AG04449 (cell line): ENCODE data around the gene CDH5.

Experiments used
- CTCF ChIA-PET: fragments of 350-600 bp; formaldehyde crosslinking; extraction: SDS; loops from one replicate; lab custom pipeline; 2021; ENCODE audit warnings: antibody characterized with exemption; lab: Yijun Ruan, JAX
- POLR2A ChIA-PET: fragments of 400-600, 350-600 bp; formaldehyde crosslinking; extraction: SDS; loops from one replicate; lab custom pipeline; 2020; ENCODE audit warnings: antibody characterized with exemption, inconsistent platforms; lab: Yijun Ruan, JAX
- DNase-seq: peaks from one replicate; pipeline ENCODE4 v3.0.0-alpha.2; 2010; ENCODE audit warnings: low read depth, low spot score
- H3K4me3 ChIP-seq: 2 replicates; pipeline ENCODE4 v1.5.1; 2011; ENCODE audit warnings: low read depth, mild to moderate bottlenecking, control low read depth, low read length
- CTCF ChIP-seq: IDR thresholded peaks from one replicate; pipeline ENCODE4 v1.5.1; 2011; ENCODE audit warnings: mild to moderate bottlenecking, moderate library complexity, low read length, control low read depth, inconsistent platforms; ENCODE audit not compliant: insufficient read depth; ENCODE audit errors: missing control alignments

Gene CDH5

DNA sequence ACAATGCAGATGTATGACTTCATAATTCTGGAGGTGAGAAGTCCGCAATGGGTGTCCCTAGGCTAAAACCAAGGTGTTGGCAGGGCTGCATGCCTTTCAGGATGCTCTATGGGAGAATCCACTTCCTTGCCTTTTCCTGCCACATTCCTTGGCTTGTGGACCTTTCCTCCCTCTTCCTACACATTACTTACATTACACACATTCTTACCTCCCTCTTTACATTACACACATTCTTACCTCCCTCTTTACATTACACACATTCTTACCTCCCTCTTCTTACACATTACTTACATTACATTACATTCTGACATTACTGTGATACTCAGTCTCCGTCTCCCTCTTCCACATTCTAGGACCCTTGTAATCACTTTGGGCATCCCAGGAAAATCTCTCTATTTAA lies 14.2 kb upstream of the CDH5 start:
- ChIA-PET CTCF (interaction anchor here (9.3 kb wide), 1 partner anchor 11 kb away, joined by 218 read pairs; no protein-coding TSS in a partner anchor), POLR2A (no interaction called here)
- TF ChIP-seq CTCF, result no peak
- no peak overlapping the region for H3K4me3 ChIP-seq
- DNase-seq, result no peak

GRCh38 chr16:66353055-66353454 lies 13.4 kb upstream of the CDH5 start:
- ChIA-PET CTCF (interaction anchor here (6.8 to 9.3 kb wide), 2 partner anchors 12 to 16 kb away, joined by 134 to 218 read pairs; partner anchors contain the start of gene CDH5), POLR2A (no interaction called here)
- TF ChIP-seq CTCF, result no peak
- DNase-seq, result no peak
- H3K4me3 ChIP-seq, result no peak overlapping the region

- no peak for DNase-seq
- H3K4me3 ChIP-seq, result no peak overlapping the region
- CTCF ChIA-PET, result interaction anchor here (1.3 to 9.3 kb wide), 7 partner anchors 8 to 162 kb away, joined by 3 to 218 read pairs (median 8); partner anchors contain the start of gene CDH5
- TF ChIP-seq CTCF, result no peak
- POLR2A ChIA-PET, result no interaction called here
These were observed 12.2 kb upstream of the CDH5 start for GRCh38 chr16:66354034-66354909.

GRCh38 chr16:66355526-66355925 lies 11.0 kb upstream of the CDH5 start:
- no peak overlapping the region for H3K4me3 ChIP-seq
- CTCF ChIA-PET, result interaction anchor here (1.8 to 9.3 kb wide), 8 partner anchors 7 to 160 kb away, joined by 4 to 218 read pairs (median 18); partner anchors contain the start of gene CDH5
- no peak for DNase-seq
- TF ChIP-seq CTCF, result no peak
- POLR2A ChIA-PET, result no interaction called here

GRCh38 chr16:66357523-66357928 lies 9.0 kb upstream of the CDH5 start:
- ChIA-PET POLR2A (no interaction called here), CTCF (interaction anchor here (0.6 to 9.3 kb wide), 35 partner anchors 9 to 512 kb away, joined by 3 to 218 read pairs (median 4); partner anchors contain the start of gene CDH5)
- no peak overlapping the region for H3K4me3 ChIP-seq
- DNase-seq, result peak; percentile 47
- peak; percentile 52 for TF ChIP-seq CTCF

- H3K4me3 ChIP-seq, result no peak overlapping the region
- POLR2A ChIA-PET, result no interaction called here
- TF ChIP-seq CTCF, result no peak
- CTCF ChIA-PET, result interaction anchor here (0.6 to 9.3 kb wide), 29 partner anchors 10 to 1022 kb away, joined by 3 to 218 read pairs (median 4); partner anchors contain the start of gene CDH5
- no peak for DNase-seq
These were observed 8.3 kb upstream of the CDH5 start for GRCh38 chr16:66358231-66358630.
